Measurements from ENCODE around the gene NOTCH2.

DNA sequence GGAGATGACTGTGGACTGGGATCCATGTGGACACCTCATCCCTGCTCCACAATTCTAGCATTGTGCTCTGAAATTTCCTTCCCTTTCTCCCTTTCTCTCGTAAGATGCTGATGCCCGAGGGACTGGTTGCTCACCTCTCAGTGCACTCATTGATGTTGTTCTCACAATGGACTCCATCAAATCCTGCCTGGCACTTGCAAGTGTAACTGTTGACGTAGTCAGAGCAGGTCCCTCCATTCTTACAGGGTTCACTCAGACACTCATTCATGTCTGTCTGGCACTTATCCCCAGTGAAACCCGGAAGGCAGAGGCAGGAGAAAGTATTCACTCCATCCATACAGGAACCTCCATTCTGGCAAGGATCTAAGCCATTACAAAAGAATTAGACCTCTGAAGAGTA lies 128.1 kb downstream of the NOTCH2 start:
- TF ChIP-seq CTCF (IDR thresholded peaks at IDR 0.05) = no peak
- no peak for TF ChIP-seq POLR2AphosphoS5 (IDR thresholded peaks at IDR 0.05)
